ENCODE data around the gene DYTN. TPM values are rescaled to one million over a fixed set of nuclear protein-coding genes. Genes with fewer than 3 reads are reported as not detected.

DYTN gene
- total RNA-seq, 1 donor from 2014 or later, result not detected

- CTCF ChIA-PET, result no interaction called here
- H3K4me3 Mint-ChIP-seq, result no peak overlapping the region
- no peak overlapping the region for H3K27ac Mint-ChIP-seq
- intact Hi-C loops (cut with micrococcal nuclease), result no loop called here
- no peak for ATAC-seq (ENCODE audit: low read depth)
- TF ChIP-seq, protein P1, sequence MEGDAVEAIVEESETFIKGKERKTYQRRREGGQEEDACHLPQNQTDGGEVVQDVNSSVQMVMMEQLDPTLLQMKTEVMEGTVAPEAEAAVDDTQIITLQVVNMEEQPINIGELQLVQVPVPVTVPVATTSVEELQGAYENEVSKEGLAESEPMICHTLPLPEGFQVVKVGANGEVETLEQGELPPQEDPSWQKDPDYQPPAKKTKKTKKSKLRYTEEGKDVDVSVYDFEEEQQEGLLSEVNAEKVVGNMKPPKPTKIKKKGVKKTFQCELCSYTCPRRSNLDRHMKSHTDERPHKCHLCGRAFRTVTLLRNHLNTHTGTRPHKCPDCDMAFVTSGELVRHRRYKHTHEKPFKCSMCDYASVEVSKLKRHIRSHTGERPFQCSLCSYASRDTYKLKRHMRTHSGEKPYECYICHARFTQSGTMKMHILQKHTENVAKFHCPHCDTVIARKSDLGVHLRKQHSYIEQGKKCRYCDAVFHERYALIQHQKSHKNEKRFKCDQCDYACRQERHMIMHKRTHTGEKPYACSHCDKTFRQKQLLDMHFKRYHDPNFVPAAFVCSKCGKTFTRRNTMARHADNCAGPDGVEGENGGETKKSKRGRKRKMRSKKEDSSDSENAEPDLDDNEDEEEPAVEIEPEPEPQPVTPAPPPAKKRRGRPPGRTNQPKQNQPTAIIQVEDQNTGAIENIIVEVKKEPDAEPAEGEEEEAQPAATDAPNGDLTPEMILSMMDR (IDR thresholded peaks at IDR 0.05), result no peak
- H3K9me3 Mint-ChIP-seq, result no peaks in the 10 kb centered on the region
- H3K27me3 Mint-ChIP-seq, result no peaks in the 10 kb centered on the region
- H3K4me1 Mint-ChIP-seq, result no peaks in the 10 kb centered on the region
- DNase-seq, result no peak
- no peaks in the 10 kb centered on the region for H3K36me3 Mint-ChIP-seq (ENCODE audit: low read depth)
- POLR2A ChIA-PET, result no interaction called here
These were observed 102.6 kb downstream of the DYTN start for GRCh38 chr2:206615417-206616089.

GRCh38 chr2:206614811-206615210 is 103.4 kb downstream of the DYTN start:
- DNase-seq, result no peak
- Mint-ChIP-seq H3K4me3 (no peak overlapping the region), H3K36me3 (ENCODE audit: low read depth) (no peaks in the 10 kb centered on the region), H3K4me1 (no peaks in the 10 kb centered on the region), H3K27me3 (no peaks in the 10 kb centered on the region), H3K27ac (no peak overlapping the region), H3K9me3 (no peaks in the 10 kb centered on the region)
- TF ChIP-seq, protein P1 (IDR thresholded peaks at IDR 0.05), result no peak
- ATAC-seq (ENCODE audit: low read depth), result no peak
- POLR2A ChIA-PET, result no interaction called here
- intact Hi-C loops (cut with micrococcal nuclease), result no loop called here
- CTCF ChIA-PET, result no interaction called here

DNA sequence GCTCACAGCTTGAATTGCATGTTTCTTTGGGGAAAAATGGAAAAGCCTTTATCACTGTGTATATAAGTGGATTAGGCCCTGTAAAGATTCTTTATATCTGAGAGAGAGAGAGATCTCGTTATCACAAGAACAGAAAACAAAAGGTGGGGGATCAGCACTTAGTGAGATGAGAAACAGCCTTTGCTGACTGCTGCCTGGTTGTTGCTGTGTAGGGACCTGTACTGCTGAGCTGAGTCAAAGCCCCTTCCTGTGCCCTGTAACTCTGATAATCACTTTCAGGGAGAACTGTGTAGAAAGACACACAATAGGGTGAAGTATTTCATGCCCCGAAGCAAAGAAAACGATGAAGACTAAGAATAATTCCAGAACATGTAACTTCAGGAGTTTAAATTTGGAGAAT is 106.5 kb downstream of the DYTN start:
- H3K27ac Mint-ChIP-seq, result no peak overlapping the region
- H3K4me3 Mint-ChIP-seq, result no peak overlapping the region
- H3K9me3 Mint-ChIP-seq, result no peaks in the 10 kb centered on the region
- H3K27me3 Mint-ChIP-seq, result no peaks in the 10 kb centered on the region
- ChIA-PET POLR2A (no interaction called here), CTCF (no interaction called here)
- no peaks in the 10 kb centered on the region for H3K36me3 Mint-ChIP-seq (ENCODE audit: low read depth)
- DNase-seq (no peak), ATAC-seq (ENCODE audit: low read depth) (no peak)
- TF ChIP-seq, protein P1 (IDR thresholded peaks at IDR 0.05), result no peak
- intact Hi-C loops (cut with micrococcal nuclease), result no loop called here
- H3K4me1 Mint-ChIP-seq, result no peaks in the 10 kb centered on the region

DNA sequence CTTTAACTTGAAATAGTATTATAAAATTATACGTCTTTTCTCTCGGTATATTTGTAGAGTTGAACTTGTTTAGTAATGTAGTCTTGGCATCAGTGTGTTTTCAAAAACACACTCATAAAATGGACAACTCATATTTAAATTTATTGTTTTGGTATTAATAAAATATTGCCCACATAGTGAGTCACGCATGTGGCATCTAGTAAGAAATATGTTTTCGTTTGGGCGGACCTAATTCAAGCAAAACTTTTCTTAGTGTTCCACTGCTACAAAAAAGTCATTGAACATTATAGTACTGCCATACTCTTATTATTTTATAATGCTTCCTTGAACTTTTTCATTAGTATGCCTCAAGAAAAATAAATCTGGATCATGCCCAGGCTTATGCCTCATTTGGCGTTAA is 107.0 kb downstream of the DYTN start:
- Mint-ChIP-seq H3K36me3 (ENCODE audit: low read depth) (no peaks in the 10 kb centered on the region), H3K27me3 (no peaks in the 10 kb centered on the region), H3K9me3 (no peaks in the 10 kb centered on the region), H3K4me3 (no peak overlapping the region), H3K27ac (no peak overlapping the region), H3K4me1 (no peaks in the 10 kb centered on the region)
- intact Hi-C loops (cut with micrococcal nuclease), result no loop called here
- CTCF ChIA-PET, result no interaction called here
- no peak for DNase-seq
- ATAC-seq (ENCODE audit: low read depth), result no peak
- POLR2A ChIA-PET, result no interaction called here
- TF ChIP-seq, protein P1 (IDR thresholded peaks at IDR 0.05), result no peak

GRCh38 chr2:206610451-206610850 is 107.7 kb downstream of the DYTN start:
- Mint-ChIP-seq H3K27ac (no peak overlapping the region), H3K4me1 (no peaks in the 10 kb centered on the region), H3K36me3 (ENCODE audit: low read depth) (no peaks in the 10 kb centered on the region), H3K27me3 (no peaks in the 10 kb centered on the region), H3K9me3 (no peaks in the 10 kb centered on the region), H3K4me3 (no peak overlapping the region)
- ATAC-seq (ENCODE audit: low read depth) (no peak), DNase-seq (no peak)
- POLR2A ChIA-PET, result no interaction called here
- TF ChIP-seq, protein P1 (IDR thresholded peaks at IDR 0.05), result no peak
- intact Hi-C loops (cut with micrococcal nuclease), result no loop called here
- CTCF ChIA-PET, result no interaction called here

Data from activated B cell treated with CpG ODN at 0.5 μM for 24 hours (primary cell).